Peyer's patch (tissue), 4 donors: ENCODE results near the gene FBXL19.

Experiments
- CTCF ChIP-seq, 6 experiments: fragments of 450-650 bp in 4 of 6; fragments of 200-600 bp in 2 of 6; sonication (generic) in 1 of 6; IDR thresholded peaks; one replicate each; pipeline ENCODE4 v1.5.1; 2017 to 2019; ENCODE audit warnings: antibody characterized with exemption in 6 of 6, mild to moderate bottlenecking in 3 of 6, moderate library complexity in 1 of 6
- POLR2A ChIP-seq, 2 donors: fragments of 450-650 bp; IDR thresholded peaks; one replicate each; pipeline ENCODE4 v1.5.1; 2017; ENCODE audit warnings: antibody characterized with exemption in 2 of 2, mild to moderate bottlenecking in 2 of 2, moderate library complexity in 2 of 2

DNA sequence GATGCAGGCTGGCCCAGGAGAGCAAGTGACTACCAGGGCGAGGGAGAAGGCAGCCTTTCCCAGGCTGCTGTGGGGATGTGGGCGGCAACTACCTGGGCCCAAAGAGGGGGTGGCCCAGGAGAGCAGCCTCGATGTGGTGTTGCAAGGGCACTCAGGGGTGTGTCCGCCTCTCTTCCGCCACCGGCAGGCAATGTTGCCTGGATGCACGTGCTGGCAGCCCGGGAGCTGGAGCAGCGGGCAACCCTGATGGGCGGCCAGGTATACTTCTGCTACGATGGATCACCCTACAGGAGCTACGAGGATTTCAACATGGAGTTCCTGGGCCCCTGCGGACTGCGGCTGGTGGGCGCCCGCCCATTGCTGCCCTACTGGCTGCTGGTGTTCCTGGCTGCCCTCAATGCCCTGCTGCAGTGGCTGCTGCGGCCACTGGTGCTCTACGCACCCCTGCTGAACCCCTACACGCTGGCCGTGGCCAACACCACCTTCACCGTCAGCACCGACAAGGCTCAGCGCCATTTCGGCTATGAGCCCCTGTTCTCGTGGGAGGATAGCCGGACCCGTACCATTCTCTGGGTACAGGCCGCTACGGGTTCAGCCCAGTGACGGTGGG, 64.3 kb downstream of the FBXL19 start:
- TF ChIP-seq CTCF (IDR thresholded peaks at IDR 0.05) (no peak), POLR2A (IDR thresholded peaks at IDR 0.05) (no peak)
